ENCODE measurements around the gene THOC6.

Gene THOC6

DNA sequence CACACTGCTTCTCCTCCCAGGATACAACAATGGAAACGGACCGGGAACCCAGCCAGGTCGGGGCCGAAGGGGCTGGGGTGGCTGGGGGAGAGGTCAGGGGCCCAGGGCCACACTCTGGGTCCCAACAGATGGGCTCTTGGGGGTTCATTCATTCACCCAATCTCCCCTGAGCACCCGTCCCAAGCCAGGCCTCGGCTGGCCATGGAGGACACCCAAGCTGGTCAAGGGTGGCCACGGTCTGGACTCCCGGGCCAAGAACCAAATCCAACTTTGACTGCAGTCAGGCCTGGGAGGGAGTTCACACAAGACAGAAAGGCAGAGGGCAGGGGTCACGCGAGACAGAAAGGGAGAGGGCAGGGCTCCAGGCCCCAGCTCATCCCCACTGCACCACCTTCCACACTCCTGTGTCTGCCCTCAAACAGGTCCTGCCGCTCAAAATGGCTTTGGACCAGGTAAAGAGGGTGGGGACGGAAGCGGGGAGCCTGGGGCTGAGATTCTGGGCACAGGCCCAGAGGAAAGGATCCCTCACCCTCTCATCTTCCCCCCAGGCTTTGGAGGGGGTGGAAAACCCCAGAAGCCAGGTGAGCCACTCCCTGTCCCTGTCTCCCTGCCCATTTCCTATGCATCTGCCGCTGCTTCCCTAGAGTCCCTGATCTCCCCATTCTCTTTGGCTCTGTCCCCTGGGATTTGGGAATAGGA, 31.3 kb upstream of the THOC6 start:
- DNase-seq = no peak

DNA sequence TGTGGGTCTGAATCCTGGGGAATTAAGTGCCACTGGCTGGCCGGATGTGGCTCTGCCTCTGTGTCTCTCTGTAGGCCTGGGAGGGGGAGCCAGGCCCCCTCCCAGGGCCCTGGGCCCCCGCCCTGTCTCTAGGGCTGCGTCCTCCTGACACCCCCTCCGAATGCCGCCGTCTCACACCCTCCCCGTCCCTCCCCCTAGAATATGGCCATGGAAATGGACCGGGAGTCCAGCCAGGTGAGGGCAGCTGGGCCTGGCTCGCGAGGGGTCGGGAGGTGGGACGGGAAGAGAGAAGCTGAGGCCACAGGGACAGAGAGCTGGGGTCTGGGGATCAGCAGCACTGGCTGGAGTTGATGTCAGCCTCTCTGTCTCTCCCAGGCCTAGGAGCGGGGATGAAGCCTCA, 27.5 kb upstream of the THOC6 start:
- no peak for DNase-seq

DNA sequence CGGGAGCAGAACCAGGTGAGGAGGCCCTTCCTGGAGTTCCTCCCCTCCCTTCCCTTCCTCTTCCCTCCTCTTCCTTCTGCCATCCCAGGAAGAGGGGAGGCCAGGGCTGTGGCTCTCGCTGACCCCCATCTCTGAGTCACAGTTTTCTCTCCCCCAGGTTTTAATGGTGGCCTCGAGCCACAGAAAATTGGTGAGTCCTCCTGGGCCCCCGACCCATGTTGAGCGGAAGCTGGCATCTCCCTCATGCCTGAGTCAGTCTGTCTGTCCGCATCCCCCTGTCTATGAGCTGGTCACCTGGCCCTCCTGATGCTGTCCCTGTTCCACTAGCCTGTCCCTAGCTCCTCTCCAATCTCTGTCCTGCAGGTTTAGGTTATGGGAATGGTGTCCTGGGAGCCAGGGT, 23.9 kb upstream of the THOC6 start:
- no peak for DNase-seq

DNA sequence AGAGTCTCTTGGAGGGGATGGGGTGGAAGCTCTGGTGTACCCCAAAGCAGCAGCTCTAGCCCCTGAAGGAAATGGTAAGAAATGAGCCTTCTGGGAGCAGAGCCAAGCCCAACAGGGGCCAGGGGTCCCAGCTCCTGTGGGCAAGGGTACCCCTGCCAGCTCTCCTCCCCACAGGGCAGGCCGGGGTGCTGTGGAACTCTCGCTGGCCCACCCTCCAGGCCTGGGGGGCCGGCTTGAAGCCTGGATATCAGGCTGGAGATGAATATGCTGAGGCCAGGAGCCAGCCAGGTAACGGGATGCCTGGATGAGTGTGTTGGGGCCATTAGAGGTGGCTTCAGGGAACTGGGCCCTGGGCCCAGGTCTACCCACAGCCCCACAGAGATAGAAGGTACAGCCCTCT, 23.3 kb upstream of the THOC6 start:
- DNase-seq = no peak

DNA sequence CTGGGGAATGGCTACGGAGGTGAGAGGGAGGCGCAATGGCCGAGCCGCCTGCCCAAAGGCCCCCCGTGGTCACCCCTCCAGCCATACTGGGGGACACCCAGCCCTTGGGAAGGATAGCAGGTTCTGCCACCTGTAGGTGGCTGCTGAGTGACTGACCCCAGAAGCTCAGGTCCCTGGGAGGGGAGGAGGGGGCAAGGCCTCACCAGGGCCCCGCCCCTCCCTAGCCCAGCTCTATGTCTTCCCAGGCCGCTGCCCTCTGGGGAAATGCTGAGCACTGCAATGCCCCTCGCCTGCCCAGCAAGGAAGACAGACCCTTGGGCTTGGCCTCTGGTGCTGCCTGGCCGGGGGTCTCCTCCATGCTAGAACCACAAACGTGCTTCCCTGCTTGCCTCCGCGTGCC, 22.5 kb upstream of the THOC6 start:
- no peak for DNase-seq

DNA sequence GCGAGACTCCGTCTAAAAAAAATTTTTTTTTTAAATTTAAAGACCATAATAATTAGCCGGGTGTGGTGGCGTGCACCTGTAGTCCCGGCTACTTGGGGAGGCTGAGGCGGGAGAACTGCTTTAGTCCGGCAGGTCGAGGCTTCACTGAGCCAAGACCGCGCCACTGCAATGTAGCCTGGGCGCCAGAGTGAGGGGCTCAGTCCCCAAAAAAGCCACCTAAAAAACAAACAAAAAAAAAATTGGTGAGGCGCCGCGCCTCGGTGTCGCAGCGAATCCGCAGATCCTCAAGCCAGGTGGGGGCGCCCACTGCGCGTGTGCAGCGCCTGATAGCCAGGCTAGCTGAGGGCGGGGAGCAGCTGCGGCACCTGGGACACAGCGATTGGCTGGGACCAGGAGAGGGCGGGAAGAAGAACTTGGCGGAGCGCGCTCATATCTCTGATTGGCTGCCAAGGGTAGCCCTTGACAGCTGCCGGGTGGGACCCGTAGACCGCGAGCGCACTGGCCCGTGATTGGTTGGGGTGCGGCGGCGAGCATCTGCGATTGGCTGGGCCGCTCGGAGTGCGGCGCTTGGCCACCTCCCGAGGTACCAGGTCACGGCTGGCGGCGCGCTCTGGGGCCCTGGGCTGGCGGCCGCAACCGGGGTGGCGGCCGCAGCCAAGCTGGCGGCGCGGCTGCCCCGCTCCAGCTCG, 20.1 kb upstream of the THOC6 start:
- peak; percentile 98 for DNase-seq

DNA sequence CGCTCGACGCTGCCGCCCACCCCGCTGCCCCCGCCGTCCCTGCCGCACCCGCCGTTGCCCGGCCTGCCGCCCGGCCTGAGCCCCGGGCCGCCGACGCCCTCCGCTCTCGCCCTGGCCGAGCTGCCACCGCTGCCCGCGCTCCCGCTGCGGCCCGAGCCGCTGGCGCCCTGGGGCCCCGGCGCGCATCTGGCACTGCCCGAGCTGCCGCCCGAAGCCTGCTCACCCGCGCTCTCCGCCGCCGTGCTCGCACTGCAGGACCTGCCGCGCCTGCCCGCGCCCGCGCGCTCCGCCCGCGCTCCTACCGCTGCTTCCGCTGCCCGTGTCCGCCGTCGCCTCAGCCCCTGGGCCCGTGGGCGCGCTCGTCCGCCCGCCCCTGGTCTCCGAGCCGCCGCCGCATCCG, 19.5 kb upstream of the THOC6 start:
- peak; percentile 39 for DNase-seq

DNA sequence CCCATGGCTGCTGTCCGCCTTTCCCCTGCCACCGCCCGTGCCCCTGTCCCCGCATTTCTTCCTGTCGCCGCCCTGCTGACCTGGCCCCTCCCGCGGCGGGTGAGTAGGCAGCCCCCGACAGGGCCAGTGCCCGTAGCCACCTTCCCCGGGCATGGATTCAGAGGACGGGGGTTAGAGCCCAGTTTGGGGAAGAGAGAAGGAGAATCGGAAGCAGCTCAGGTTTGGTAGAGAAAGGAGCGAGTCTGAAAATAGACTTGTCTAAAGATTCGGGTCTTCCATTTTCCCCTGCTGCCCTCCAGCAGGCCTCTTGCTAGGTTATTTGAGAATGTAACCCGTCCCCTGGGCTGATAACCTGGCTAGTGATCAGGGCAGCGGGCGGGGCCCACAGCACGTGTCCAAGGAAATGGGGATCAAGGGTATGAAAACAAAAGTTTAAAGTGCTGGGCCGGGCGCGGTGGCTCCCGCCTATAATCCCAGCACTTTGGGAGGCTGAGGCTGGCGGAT, 19.0 kb upstream of the THOC6 start:
- DNase-seq = peak; percentile 15

DNA sequence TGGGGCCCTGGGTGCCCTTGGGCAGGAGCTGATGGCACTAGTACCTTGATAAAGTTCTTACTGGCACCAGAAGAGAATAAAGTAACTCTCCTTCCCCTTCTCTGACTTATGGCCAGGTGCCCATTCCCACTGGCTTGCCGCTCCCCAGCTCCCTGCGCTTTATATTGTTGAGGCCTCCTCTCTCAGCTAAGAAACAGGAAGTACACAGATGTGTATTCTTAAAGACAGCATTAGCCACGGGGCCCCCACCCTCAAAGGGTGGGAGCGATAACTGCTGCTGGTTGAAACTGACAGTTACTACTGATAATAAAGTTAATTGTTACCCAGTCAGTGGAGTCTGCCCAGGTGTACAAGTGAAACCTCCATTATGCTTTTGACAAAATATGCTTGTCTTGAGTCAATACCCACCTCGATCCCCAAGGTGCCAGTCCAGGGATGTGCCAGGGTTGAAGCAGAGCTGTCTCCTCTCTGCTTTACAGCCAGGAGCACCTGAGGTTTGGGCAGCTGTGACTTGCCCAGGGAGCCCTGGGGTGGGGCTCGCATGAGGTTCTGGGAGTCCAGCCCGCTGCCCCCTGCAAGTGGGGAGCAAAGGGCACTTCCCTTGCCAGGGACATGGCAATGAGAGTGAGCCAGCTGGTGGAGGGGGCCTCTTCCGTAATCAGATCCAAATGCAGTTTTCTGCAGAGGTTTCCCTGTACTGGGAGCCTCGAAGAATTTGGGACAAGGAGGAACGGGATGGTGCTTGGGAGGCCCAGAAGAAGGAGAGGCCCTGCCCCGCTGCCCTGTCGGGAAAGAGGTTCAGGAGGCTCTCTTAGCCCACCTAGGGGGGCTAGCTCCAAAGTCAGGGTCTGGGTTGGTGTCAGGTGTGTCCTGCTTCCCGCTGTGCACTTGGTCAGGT, 16.5 kb upstream of the THOC6 start:
- DNase-seq = peak; percentile 10

DNA sequence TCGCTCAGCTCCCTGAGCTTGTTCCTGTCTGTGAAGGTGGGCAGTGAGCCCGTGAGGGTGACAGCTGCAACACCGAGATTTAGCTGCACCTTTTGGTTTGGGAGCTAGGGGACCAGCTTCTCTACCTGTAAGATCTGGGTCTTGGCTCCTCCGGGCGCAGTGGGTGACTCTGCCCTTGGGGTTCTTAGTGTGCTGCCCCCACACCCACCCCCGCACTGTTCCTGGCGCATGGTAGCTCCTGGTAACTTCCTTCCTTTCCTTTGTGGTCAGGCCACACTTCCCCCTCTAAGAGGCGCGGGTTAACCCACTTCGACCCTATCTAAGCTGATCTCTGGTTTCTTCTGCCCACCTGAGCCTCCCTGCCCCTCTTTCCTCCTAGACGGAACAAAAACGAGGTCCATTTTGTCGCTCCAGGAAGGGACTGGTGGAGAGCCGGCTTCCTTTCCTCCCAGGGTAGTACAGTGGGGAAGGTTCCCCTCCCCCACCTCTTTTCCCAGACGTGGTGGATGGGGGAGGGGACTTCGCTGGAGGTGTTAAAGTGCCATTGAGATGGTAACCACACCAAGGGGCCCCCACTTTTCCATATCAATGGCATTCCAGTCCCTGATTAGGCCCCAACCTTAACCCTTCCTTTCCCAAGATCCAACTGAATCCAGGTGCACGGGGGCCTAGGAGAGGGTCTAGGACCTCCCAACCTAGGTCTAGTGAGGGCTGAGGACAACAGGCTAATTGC, 15.7 kb upstream of the THOC6 start:
- DNase-seq = peak; percentile 20

DNA sequence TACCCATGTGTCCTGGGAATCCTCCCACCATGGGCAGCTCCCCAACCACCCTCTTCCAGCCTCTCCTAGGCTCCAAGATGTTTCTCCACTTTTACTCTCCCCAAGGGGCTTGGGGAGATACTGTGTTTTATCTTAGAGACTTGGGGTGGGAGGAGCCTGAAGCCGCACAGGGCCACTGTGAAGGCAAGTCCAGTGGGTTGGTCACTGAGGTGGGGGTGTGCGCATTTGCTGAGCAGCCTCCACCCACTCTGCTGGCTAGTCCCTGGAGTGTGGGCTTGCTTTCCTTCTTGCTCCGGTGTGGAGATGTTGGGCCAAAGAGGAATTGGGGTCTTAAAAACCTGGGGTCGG, 15.2 kb upstream of the THOC6 start:
- no peak for DNase-seq

DNA sequence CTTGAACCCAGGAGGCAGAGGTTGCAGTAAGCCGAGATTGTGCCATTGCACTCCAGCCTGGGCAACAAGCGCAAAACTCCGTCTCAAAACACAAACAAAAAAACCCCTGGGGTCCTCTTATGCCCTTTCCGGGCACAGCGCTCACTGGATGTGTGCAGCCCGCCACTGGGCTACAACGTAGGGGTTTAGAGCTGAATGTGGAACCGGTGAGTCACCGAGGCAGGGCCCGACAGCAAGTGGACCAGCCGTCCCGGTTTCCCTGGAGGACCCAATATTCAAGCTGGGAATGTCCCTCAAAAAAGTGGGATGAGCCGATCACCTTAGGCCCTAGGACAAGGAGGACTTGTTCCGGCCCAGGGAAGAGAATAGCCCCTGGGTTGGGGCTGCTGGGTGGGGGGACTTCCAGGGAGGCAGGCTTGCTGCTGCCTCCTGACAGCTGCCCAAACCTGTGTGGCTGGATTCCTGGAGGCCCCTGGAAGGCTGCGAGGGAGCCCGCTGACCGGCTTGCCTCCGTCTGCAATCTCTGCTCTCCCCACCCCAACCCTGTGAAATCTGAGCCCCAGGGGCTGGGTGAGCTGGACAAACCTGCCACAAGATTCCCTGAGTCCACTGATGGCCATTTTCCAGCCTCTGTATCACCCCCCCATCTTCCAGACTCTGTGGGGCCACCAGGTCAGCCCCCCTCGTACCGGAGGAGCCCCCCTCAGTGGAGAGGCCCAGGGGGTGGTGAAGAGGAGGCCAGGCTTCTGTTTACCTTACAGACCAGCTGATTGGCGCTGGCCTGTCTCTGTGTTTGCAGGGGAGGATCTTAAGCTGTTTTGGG, 14.1 kb upstream of the THOC6 start:
- DNase-seq = no peak

DNA sequence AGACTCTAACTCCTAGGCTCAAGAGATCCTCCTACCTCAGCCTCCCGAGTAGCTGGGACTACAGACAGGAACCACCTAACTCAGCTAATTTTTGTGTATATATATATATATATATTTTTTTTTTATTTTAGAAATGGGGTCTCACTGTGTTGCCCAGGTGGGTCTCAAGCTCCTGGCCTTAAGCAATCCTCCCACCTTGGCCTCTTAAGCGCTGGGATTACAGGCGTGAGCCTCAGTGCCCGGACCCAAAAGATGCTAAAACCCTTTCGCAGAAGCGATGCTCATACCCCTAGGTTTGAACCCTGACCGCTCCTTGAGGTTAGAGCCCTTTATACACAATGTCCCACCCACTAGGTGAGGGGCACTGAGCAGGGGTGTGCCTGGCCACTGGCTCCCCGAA, 13.3 kb upstream of the THOC6 start:
- DNase-seq = no peak

DNA sequence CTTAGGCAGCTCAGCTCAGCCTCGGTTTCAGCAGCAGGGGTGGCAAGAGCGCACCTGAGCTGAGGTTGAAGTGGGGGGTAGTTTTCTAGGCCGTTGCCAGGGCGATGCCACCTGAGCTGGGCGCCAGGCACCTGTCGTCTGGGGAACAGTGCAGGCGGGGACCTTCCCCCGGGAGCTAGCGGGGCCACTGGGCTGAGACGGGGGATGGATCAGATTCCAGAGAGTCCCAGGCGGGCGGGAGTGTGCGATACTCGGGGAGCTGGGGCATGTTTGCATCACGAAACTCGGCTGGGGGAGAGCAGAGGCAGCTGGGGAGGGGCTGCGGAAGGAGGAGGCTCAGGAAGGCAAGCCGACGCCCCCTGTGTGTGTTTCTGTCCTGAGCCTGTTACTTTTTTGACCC, 11.6 kb upstream of the THOC6 start:
- DNase-seq = no peak

DNA sequence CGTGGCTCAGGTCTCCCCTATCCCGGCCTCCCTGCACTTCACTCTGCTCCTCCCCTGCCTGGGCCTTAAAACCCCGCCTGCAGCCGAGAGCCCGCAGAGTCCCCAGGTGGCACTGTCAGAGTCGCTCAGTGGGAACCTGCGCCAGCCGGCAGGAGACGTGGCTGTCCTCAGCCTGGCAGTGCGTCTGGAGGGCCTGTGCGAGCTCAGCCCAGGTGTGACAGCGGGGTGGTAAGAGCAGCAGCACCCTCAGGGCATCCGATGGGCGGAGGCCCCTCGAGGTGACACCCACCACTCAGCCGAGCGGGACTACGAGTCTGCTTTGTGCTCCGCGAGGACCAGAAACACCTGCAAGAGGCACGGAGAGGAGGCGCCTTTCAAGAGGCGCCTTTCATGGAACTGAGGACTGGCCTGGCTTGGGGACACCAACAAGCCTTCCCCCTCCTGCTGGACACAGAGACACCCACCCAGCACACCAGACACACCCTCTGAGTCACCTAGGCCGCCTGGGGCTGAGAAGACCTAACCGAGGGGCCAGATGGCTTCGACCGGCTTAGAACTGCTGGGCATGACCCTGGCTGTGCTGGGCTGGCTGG, 10.9 kb upstream of the THOC6 start, which contains the start of gene CLDN9:
Gene CLDN9, plus strand, starts transcription at position 96 of the 593 bp plus-strand sequence. Its CDS starts 440 bp downstream, at position 536.
- DNase-seq = no peak

DNA sequence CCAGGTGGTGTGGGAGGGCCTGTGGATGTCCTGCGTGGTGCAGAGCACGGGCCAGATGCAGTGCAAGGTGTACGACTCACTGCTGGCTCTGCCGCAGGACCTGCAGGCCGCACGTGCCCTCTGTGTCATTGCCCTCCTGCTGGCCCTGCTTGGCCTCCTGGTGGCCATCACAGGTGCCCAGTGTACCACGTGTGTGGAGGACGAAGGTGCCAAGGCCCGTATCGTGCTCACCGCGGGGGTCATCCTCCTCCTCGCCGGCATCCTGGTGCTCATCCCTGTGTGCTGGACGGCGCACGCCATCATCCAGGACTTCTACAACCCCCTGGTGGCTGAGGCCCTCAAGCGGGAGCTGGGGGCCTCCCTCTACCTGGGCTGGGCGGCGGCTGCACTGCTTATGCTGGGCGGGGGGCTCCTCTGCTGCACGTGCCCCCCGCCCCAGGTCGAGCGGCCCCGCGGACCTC, 10.3 kb upstream of the THOC6 start:
- DNase-seq = no peak

DNA sequence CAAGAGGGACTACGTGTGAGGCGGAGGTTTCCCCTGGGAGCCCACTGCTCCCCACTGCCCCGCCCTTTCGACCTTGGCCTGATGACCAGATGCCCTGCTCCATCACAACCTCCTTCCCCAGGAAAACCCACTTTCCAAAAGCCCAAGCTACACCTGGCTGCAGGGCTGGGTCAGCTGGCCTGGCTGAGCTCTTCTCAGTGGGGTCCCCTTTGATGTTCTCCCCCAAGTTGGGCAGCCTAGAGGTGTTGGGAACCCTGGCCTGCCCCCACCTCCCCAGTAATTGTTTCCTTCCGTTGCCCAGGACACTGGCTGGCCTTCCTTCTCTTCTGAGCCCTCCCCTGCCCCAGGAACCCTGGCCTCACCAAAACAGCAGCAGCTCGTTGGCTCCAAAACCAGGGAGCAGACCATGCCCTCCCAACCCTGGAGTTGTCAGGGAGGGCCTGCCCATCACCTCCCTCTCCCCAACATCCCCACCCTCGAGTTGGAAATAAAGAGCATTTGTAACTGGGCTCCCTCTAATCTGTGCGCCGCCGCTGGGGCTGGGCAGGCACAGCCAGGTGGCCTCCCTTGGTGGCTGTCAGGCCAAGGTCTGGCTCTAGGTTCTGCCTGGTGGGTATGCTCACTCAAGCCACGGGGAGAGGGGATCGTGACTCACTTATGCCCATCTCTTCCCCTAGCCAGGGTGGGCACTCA, 9.7 kb upstream of the THOC6 start:
- DNase-seq = no peak

DNA sequence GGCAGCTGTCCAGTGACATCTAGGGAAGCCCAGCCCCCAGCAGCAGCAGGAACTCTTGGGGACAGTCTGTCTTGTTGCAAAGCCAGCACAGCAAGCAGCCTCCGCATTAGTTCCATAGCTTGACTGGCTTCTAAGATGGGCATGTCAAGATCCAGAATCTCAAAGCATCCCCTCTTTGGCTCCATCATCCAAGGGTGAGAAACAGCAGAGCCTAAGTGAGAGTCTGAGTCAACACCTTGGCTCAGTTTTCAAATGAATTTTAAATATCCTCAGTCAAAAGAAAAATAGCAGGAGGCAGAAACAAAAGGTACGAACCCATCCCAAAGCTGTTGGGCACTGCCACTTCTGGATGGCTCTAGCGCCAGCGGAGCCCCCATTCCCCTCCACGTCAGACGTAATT, 8.9 kb upstream of the THOC6 start:
- DNase-seq = no peak

DNA sequence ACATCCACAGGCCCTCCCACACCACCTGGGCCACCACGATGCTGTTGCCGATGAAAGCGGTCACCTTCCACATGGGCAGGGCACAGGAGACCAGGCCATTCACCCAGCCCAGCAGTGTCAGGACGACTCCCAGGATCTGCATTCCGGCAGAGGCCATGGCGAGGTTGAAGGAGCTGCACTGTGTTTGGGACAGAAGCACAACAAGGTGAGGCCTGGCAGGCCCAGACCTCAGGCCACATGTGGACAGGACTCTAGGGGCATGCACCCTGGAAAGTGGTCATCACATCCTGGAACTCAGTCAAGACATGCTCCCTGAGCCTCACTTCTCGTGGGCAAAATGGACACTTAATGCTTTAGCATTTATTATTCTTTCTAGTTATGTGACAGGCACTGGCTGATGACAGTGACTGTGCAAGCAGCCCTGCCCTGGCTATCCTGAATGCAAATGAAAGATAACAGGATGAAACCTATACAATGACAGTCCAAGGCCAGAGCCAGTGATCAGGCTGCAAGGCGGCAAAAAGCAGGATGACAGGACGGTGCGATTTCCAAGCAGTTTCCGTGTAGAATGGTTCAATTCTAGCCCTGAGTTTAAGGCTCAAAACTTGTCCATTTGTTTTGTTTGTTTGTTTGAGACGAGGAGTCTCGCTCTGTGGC, 7.8 kb upstream of the THOC6 start:
- DNase-seq = no peak

DNA sequence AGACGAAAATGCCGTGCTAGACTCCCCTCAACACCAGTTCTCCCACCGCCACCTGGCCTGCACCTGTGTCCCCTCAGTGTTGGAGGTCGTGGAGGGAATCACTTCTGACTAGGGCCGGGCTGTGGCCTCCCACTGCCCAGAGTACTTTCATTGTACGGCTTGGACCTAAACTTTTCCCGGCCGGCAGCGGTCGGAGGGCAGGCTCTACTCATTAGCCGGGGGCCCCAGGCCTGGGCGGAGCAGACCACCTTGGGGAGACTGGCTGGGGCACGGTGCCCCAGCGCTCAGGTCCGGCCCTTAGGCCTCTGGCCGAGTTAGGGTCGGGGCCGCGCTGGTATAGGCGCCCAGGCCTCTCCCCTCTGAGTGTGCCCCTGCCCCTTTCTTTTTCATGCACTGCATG, 6.5 kb upstream of the THOC6 start:
- DNase-seq = no peak
